ENCODE measurements around the gene ZBTB43.

DNA sequence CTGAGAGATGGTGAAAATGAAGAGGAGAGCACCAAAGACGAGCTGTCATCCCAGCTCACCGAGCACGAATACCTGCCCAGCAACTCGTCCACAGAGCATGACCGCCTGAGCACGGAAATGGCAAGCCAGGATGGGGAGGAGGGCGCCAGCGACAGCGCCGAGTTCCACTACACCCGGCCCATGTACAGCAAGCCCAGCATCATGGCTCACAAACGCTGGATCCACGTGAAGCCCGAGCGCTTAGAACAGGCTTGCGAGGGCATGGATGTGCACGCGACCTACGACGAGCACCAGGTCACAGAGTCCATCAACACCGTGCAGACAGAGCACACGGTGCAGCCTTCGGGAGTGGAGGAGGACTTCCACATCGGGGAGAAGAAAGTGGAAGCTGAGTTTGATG is 28.2 kb downstream of the ZBTB43 start:
- TF ChIP-seq POLR2A (IDR thresholded peaks at IDR 0.05) = no peak
- TF ChIP-seq, protein P1, sequence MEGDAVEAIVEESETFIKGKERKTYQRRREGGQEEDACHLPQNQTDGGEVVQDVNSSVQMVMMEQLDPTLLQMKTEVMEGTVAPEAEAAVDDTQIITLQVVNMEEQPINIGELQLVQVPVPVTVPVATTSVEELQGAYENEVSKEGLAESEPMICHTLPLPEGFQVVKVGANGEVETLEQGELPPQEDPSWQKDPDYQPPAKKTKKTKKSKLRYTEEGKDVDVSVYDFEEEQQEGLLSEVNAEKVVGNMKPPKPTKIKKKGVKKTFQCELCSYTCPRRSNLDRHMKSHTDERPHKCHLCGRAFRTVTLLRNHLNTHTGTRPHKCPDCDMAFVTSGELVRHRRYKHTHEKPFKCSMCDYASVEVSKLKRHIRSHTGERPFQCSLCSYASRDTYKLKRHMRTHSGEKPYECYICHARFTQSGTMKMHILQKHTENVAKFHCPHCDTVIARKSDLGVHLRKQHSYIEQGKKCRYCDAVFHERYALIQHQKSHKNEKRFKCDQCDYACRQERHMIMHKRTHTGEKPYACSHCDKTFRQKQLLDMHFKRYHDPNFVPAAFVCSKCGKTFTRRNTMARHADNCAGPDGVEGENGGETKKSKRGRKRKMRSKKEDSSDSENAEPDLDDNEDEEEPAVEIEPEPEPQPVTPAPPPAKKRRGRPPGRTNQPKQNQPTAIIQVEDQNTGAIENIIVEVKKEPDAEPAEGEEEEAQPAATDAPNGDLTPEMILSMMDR (IDR thresholded peaks at IDR 0.05) = no peak
